LNCaP clone FGC (cell line): ENCODE data around the gene AADACL4.

Source experiments
- DNase-seq: peaks from one replicate; pipeline ENCODE4 v3.0.0-alpha.2; 2011; ENCODE audit warnings: low read depth
- H3K4me3 ChIP-seq: 2 replicates; pipeline ENCODE4 v1.5.1; 2011; ENCODE audit warnings: mild to moderate bottlenecking, low read depth, low read length, control low read depth
- TF ChIP-seq, protein P1 (sequence below): IDR thresholded peaks from 2 replicates; pipeline ENCODE4 v1.5.1; 2012; ENCODE audit warnings: mild to moderate bottlenecking; ENCODE audit not compliant: control insufficient read depth, insufficient read depth; ENCODE audit errors: extremely low read depth

AADACL4 gene

DNA sequence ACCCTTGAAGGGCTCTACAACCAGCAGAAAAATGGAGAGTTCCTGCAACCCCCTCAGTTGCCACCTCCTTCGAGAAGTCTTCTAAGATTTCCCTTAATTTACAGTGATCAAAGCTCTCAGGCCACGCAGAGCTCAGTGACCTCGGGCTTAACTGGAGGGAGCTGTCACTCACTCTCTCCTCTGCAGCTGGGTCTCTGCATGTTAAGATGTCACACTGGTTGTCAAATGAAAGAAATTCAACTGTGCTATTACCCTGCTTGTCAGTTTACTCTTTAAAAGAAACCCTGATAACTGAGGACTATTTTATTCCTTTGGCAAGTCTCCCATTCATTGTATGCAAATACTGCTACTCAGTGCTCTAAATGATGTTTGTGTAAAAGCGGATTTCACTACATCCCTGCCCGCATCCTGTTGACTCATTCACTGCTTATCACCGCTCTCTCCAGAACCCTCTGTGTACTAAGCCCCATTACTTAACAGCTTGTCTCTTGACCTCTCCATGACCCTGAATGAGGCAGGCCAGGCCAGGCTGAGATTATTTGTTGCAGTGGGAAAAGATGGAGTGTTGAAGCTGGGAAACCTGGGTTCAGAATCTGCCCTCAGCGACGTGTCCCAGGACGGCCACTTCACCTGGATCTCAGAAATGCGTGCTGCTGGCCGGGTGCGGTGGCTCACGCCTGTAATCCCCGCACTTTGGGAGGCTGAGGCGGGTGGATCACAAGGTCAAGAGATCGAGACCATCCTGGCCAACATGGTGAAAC is 39.6 kb upstream of the AADACL4 start:
- H3K4me3 ChIP-seq, result no peak overlapping the region
- TF ChIP-seq, protein P1, sequence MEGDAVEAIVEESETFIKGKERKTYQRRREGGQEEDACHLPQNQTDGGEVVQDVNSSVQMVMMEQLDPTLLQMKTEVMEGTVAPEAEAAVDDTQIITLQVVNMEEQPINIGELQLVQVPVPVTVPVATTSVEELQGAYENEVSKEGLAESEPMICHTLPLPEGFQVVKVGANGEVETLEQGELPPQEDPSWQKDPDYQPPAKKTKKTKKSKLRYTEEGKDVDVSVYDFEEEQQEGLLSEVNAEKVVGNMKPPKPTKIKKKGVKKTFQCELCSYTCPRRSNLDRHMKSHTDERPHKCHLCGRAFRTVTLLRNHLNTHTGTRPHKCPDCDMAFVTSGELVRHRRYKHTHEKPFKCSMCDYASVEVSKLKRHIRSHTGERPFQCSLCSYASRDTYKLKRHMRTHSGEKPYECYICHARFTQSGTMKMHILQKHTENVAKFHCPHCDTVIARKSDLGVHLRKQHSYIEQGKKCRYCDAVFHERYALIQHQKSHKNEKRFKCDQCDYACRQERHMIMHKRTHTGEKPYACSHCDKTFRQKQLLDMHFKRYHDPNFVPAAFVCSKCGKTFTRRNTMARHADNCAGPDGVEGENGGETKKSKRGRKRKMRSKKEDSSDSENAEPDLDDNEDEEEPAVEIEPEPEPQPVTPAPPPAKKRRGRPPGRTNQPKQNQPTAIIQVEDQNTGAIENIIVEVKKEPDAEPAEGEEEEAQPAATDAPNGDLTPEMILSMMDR, result no peak
- peak; percentile 46 for DNase-seq

DNA sequence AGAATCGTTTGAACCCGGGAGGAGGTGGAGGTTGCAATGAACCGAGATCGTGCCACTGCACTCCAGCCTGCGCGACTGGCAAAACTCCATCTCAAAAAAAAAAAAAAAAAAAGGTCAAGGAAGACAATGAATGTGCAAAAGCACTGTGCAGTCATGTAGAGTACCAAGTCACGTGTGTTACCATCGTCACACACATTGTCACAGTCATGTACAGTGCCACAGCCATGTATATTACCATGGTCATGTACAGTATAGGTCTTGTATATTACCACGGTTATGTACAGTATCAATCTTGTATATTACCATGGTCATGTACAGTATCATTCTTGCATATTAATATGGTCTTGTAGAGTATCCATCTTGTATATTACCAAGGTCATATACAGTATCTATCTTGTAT is 38.9 kb upstream of the AADACL4 start:
- DNase-seq, result no peak

DNA sequence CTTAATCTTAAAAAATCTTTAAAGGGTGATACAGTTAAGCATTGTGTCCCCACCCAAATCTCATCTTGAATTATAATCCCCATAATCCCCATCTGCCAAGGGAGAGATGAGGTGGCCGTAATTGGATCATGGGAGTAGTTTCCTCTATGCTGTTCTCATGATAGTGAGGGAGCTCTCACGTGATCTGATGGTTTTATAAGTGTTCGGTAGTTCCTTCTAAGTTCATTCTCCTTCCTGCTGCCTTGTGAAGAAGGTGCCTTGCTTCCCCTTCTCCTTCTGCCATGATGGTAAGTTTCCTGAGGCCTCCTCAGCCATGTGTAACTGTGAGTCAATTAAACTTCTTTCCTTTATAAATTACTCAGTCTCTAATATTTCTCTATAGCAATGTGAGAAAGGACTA is 36.6 kb upstream of the AADACL4 start:
- no peak overlapping the region for H3K4me3 ChIP-seq
- TF ChIP-seq, protein P1, result no peak
- no peak for DNase-seq

More for the DNA sequence above, 38.9 kb upstream of the AADACL4 start:
- TF ChIP-seq, protein P1, result no peak
- no peak overlapping the region for H3K4me3 ChIP-seq

DNA sequence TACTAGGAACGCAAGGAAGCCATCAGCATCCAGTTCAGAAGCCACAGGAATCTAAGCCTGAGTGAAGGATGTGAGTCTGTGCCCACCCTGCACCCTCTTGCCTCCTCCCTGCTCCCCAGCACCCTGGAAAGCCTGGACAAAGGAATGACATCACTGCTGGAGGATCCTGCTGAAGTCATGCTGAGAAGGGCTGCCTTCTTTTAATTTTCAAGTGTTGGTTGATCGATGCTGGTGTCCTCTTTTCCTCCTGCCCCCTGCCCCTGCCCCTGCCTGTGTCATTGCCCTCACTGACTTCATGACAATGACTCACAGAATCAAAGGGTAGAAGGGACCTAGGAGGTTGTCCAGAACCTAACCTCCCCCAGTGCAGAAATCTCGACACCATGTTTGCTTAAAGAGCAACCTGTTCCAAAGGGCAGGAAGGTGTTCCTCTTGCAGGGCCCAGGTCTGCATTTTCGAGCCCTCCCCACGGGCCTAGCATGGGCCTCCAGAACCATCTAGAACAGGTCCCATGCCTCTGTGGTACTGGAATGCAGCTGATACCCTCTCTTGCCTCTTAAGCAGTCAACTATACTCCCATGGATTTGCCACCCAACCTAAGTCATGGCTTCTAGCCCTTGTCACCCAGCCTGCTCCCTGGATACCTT is 35.5 kb upstream of the AADACL4 start:
- TF ChIP-seq, protein P1, result no peak
- DNase-seq, result no peak
- H3K4me3 ChIP-seq, result no peak overlapping the region

DNA sequence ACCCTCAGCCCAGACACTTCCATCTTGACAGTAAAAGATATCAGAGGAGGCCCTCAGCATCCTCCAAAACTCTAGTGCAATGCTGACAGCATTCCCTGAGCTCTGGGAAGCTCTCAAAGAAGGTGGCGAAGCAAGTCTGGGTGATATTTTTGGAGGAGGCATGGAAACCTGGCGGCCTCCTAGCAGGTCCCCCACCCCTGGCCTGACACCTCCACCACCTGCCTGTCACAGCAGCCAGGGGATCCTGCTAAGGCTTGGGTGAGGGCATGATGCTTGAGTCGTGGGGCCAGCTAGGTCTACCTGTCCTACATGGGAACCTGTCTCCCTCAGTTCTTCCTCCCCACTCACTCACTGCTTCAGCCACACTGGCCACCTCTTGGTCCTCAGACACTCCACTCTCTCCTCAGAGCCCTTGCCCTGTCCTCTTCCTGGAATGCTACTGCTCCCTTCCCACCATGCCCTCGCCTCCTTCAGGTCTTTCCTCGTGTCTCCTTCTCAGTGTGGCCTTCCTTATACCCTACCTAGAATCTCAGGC is 34.3 kb upstream of the AADACL4 start:
- no peak overlapping the region for H3K4me3 ChIP-seq
- TF ChIP-seq, protein P1, result no peak
- no peak for DNase-seq

DNA sequence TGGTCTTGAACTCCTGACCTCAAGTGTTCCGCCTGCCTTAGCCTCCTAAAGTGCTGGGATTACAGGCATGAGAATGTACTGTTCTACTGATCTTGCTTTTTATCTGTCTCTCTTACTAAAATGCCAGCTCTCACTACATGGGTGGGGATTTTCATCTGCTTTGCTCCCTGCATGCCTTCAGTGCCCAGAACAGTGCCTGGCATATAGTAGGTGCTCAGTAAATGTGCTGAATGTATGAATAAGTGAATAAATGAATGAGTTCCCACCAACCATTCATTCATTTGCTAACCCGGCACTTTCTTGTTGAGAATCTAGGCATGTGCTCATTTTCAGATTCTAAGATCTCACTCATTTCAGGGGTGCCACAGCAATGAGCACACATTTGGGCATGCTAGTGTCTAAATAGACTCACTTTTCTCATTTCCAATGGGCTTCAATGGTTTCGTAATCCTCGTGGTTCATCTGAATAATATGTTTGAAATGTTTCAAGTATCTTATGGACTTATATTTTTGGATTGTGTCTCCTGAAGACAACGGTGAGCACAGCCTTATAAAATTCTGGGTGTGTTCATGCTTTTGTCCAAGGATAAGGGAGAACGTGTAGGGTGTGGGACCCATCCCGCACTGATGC is 33.5 kb upstream of the AADACL4 start:
- H3K4me3 ChIP-seq, result no peak overlapping the region
- TF ChIP-seq, protein P1, result no peak
- DNase-seq, result no peak
